Kidney (tissue), 14 donors: Measurements from ENCODE around the gene RBMS3. TPM values are rescaled to one million over a fixed set of nuclear protein-coding genes. Genes with fewer than 3 reads are reported as not detected.

Source experiments
- DNase-seq, 5 donors: peaks; one replicate each; pipeline ENCODE4 v3.0.0-alpha.2; 2013 to 2020
- FAIRE-seq: peaks from 2 replicates; lab custom pipeline; 2012; peaks lifted over from hg19 to GRCh38; lab: Jason Lieb, UNC
- H3K27ac ChIP-seq, 2 donors: one replicate each; pipeline ENCODE4 v1.7.0; 2013; ENCODE audit warnings: low read depth in 2 of 2, low read length in 2 of 2, inconsistent platforms in 1 of 2
- H3K27me3 ChIP-seq: one replicate; pipeline ENCODE4 v1.7.1; 2013; ENCODE audit warnings: low read length, inconsistent platforms; ENCODE audit not compliant: control insufficient read depth, insufficient read depth
- H3K36me3 ChIP-seq, 3 donors: one replicate each; pipeline versions ENCODE4 v1.7.0 to v1.7.1; 2013; ENCODE audit warnings: low read length in 3 of 3, control low read depth in 1 of 3, inconsistent platforms in 1 of 3; ENCODE audit not compliant: insufficient read depth in 3 of 3, control insufficient read depth in 2 of 3
- H3K4me1 ChIP-seq, 3 donors: one replicate each; pipeline versions ENCODE4 v1.7.0 to v1.7.1; 2013; ENCODE audit warnings: low read length in 3 of 3, inconsistent platforms in 1 of 3, low read depth in 1 of 3; ENCODE audit not compliant: control insufficient read depth in 2 of 3, insufficient read depth in 2 of 3
- H3K4me3 ChIP-seq, 3 donors: one replicate each; pipeline versions ENCODE4 v1.7.0 to v1.8.1; 2013; ENCODE audit warnings: low read length in 3 of 3, control low read depth in 1 of 3, inconsistent platforms in 1 of 3
- H3K9ac ChIP-seq, 3 donors: one replicate each; pipeline versions ENCODE4 v1.7.0 to v1.7.1; 2013; ENCODE audit warnings: low read length in 3 of 3, control low read depth in 1 of 3, inconsistent platforms in 1 of 3
- H3K9me3 ChIP-seq, 3 donors: one replicate each; pipeline versions ENCODE4 v1.7.0 to v1.7.1; 2013; ENCODE audit warnings: low read length in 3 of 3, control low read depth in 1 of 3, inconsistent platforms in 1 of 3; ENCODE audit not compliant: control insufficient read depth in 2 of 3, insufficient read depth in 1 of 3
- intact Hi-C: fragments of 100-400 bp; cut with DNase I; formaldehyde crosslinking; loops from one replicate; pipeline ENCODE4 v1.11.1; 2022
- polyA plus RNA-seq: library from polyadenylated mRNA; stranded (reverse); fragments of 350-450 nt; fragmentation: Illumina TruSeq; extraction: RNeasy Lipid Tissue Mini Kit (QIAGEN cat#74804); gene quantifications from one replicate; pipeline ENCODE4 v1.2.3, GENCODE V29; 2014; ENCODE audit warnings: low read depth, low replicate concordance; ENCODE audit not compliant: insufficient read depth
- total RNA-seq: library from RNA; stranded (reverse); fragmentation: NEBNext Ultra II Directional; extraction: Animal tissue kit (Norgen Biotek cat#: 25700); gene quantifications from one replicate; pipeline ENCODE4 v1.2.1, GENCODE V29; 2021
- TF ChIP-seq, protein P1 (sequence below): IDR thresholded peaks from 3 replicates; pipeline ENCODE4 v1.5.1; 2012; ENCODE audit warnings: mild to moderate bottlenecking, moderate library complexity, borderline replicate concordance; ENCODE audit not compliant: insufficient read depth; ENCODE audit errors: extremely low read depth
- donor health status: control.
- donor health status: control.
- donor health status: control.
- donor health status: control.
- donor health status: control.
- donor health status: DM: yes; HTN: yes; CAD: no.
- donor health status: Normal renal cell carcinoma (clear cell type).

Gene RBMS3
- total and polyA plus RNA-seq, 2 donors from 2014 or later, result 3.2 to 48.8 TPM

DNA sequence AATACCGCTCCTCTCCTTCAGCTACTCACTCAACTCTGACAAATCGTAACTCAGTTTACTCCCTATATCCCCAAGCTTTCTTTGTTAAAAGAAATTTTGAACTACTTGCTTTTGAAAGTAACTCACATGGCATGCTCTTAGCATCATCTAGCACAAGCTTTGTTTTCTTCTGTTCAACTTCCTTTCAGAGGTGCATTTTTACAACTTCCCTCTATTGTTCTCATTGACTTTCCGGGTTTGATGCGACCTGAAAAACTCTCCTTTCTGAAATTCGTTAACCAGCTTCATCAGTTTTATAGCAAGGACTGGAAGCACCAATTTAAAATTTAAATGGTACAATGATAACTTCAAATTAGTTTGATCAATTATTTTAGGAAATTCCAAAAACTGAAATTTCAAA lies 696.0 kb downstream of the RBMS3 start:
- Histone ChIP-seq H3K9me3 (no peaks in the 10 kb centered on the region), H3K36me3 (no peaks in the 10 kb centered on the region), H3K4me3 (no peak overlapping the region), H3K27ac (no peak overlapping the region), H3K9ac (no peak overlapping the region), H3K27me3 (no peaks in the 10 kb centered on the region), H3K4me1 (no peaks in the 10 kb centered on the region)
- TF ChIP-seq, protein P1, sequence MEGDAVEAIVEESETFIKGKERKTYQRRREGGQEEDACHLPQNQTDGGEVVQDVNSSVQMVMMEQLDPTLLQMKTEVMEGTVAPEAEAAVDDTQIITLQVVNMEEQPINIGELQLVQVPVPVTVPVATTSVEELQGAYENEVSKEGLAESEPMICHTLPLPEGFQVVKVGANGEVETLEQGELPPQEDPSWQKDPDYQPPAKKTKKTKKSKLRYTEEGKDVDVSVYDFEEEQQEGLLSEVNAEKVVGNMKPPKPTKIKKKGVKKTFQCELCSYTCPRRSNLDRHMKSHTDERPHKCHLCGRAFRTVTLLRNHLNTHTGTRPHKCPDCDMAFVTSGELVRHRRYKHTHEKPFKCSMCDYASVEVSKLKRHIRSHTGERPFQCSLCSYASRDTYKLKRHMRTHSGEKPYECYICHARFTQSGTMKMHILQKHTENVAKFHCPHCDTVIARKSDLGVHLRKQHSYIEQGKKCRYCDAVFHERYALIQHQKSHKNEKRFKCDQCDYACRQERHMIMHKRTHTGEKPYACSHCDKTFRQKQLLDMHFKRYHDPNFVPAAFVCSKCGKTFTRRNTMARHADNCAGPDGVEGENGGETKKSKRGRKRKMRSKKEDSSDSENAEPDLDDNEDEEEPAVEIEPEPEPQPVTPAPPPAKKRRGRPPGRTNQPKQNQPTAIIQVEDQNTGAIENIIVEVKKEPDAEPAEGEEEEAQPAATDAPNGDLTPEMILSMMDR, result no peak
- intact Hi-C loops, result no loop called here
- FAIRE-seq (no peak), DNase-seq (no peak)

DNA sequence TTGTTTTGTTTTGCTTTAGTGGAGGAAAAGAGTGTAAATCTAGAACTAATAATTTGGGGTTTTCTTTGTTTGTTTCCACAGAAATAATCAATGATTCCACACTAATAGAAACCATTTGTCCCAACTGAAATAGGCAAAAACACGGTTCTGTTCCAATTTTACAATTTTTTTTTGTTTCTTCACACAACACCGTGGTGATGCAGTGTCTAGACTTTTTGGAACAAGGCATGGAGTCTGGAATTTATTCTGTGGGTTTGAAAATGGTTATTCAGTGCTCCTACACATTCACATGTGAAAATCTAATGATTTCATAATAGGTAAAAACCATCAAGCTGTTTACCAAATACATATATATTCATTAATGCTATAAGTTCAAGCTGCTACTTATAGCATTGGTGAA lies 696.5 kb downstream of the RBMS3 start:
- Histone ChIP-seq H3K36me3 (no peaks in the 10 kb centered on the region), H3K4me1 (no peaks in the 10 kb centered on the region), H3K27me3 (no peaks in the 10 kb centered on the region), H3K9ac (no peak overlapping the region), H3K4me3 (no peak overlapping the region), H3K9me3 (no peaks in the 10 kb centered on the region), H3K27ac (no peak overlapping the region)
- DNase-seq, result no peak
- no peak for FAIRE-seq
- TF ChIP-seq, protein P1, result no peak
- intact Hi-C loops, result no loop called here

DNA sequence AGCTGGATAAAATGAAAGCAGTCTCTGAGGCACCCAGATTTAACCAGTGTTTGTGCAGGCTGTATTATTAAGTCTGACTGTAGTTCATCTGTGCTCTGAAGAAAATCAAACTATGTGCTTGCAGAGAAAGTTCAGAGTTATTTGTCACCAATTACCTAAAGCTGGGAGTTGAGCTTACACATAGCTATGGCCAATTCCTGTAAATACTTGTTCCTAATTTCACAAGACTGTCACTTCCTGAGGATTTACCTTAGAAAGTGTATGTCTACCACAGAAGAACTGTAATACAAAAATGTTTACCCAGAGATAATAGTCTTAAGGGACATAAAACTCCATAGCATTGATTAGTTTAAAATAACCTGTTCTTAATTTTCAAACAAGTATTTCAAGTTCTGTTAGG lies 697.2 kb downstream of the RBMS3 start:
- FAIRE-seq (no peak), DNase-seq (no peak)
- TF ChIP-seq, protein P1, result no peak
- no peaks in the 10 kb centered on the region for H3K27me3 ChIP-seq
- no peaks in the 10 kb centered on the region for H3K9me3 ChIP-seq
- intact Hi-C loops, result no loop called here
- H3K27ac ChIP-seq, result no peak overlapping the region
- H3K4me3 ChIP-seq, result no peak overlapping the region
- H3K9ac ChIP-seq, result no peak overlapping the region
- no peaks in the 10 kb centered on the region for H3K4me1 ChIP-seq
- no peaks in the 10 kb centered on the region for H3K36me3 ChIP-seq

DNA sequence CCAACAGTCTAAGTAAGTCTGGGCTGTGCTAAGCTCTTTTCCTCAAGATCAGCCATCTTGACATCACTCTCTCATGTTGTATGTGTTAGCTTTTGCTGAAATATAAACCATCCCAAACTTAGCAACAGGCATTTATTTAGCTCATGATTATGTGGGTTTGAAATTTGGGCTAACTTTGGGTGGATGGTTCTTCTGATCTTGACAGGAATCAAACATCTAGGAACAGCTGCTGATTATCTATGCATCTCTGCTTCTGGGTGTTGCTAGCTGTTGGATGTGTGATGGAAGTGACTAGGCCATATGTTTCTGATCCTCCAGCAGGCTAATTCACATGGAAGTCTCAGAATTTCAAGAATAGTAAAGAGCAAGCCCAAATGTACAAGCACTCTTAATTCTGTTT lies 710.3 kb downstream of the RBMS3 start:
- DNase-seq (no peak), FAIRE-seq (no peak)
- TF ChIP-seq, protein P1, result no peak
- H3K36me3 ChIP-seq, result peaks cover 0 to 4% (median 3%) of the 10 kb centered on the region in 3 donors
- no peak overlapping the region for H3K4me3 ChIP-seq
- H3K27ac ChIP-seq, result no peak overlapping the region
- H3K9ac ChIP-seq, result no peak overlapping the region
- intact Hi-C loops, result no loop called here
- no peaks in the 10 kb centered on the region for H3K27me3 ChIP-seq
- H3K4me1 ChIP-seq, result no peaks in the 10 kb centered on the region
- no peaks in the 10 kb centered on the region for H3K9me3 ChIP-seq
